ENCODE results near the gene NBPF1. TPM values are rescaled to one million over a fixed set of nuclear protein-coding genes. Genes with fewer than 3 reads are reported as not detected.

Gene NBPF1
- total and polyA plus RNA-seq, 9 of the 15 experiments (the other 6 are each of a cell fraction or from before 2014, with no cell fraction given) = 5.2 to 42.6 (median 24.1) TPM

DNA sequence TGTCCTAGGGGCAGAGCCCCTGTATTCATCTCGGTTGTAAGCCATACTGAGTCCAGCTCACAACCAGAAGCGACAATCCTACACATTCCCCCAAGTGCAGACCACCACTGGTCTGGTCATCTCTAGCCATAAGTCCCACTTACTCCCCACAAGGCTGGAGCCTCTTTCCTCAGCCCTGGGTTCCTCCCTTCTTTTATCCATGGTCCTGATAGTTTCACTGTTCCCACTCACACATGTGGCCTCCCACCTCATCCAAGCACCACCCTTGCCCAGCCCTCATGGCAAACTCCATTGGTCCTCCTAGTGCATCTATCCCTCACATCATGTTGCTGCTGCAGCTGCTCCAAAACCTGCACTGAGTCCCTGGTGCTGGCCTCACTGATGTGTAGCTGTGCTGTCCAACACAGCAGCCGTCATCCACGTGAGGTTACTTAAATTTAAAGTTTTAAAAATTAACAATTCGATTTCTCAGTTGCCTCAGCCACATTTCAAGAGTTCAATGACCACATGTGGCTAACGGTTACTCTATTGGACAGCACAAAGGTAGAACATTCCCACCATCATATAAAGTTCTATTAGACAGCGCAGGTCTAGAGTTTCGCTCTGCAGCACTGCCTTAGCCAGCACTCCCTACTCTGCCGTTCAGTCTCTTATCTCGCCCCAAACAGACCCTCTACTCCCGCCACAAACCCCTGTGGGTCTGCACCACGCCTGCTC is 30.3 kb upstream of the NBPF1 start (continued):
- TF ChIP-seq LEF1 (IDR thresholded peaks at IDR 0.05) = 0 out of 2 replicates have a peak, but pooled peaks have one; percentile 64
- peak; percentile 35 for TF ChIP-seq TAF1 (IDR thresholded peaks at IDR 0.05; ENCODE audit: control insufficient read depth, extremely low read depth, insufficient read depth, low read length, severe bottlenecking)
- TF ChIP-seq NFIC (IDR thresholded peaks at IDR 0.05) = peak; percentile 37
- TF ChIP-seq HLTF (IDR thresholded peaks at IDR 0.05) = peak; percentile 96
- TF ChIP-seq, protein P1, sequence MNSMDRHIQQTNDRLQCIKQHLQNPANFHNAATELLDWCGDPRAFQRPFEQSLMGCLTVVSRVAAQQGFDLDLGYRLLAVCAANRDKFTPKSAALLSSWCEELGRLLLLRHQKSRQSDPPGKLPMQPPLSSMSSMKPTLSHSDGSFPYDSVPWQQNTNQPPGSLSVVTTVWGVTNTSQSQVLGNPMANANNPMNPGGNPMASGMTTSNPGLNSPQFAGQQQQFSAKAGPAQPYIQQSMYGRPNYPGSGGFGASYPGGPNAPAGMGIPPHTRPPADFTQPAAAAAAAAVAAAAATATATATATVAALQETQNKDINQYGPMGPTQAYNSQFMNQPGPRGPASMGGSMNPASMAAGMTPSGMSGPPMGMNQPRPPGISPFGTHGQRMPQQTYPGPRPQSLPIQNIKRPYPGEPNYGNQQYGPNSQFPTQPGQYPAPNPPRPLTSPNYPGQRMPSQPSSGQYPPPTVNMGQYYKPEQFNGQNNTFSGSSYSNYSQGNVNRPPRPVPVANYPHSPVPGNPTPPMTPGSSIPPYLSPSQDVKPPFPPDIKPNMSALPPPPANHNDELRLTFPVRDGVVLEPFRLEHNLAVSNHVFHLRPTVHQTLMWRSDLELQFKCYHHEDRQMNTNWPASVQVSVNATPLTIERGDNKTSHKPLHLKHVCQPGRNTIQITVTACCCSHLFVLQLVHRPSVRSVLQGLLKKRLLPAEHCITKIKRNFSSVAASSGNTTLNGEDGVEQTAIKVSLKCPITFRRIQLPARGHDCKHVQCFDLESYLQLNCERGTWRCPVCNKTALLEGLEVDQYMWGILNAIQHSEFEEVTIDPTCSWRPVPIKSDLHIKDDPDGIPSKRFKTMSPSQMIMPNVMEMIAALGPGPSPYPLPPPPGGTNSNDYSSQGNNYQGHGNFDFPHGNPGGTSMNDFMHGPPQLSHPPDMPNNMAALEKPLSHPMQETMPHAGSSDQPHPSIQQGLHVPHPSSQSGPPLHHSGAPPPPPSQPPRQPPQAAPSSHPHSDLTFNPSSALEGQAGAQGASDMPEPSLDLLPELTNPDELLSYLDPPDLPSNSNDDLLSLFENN (IDR thresholded peaks at IDR 0.05; ENCODE audit: low read depth in 2 of 2, low read length in 2 of 2) = peak in 1 of 2 experiments; percentile 63; a peak in 2 of 4 replicates
- TF ChIP-seq CCAR2 (IDR thresholded peaks at IDR 0.05; ENCODE audit: low read depth, low read length) = 0 out of 2 replicates have a peak, but pooled peaks have one; percentile 42
- 0 out of 2 replicates have a peak, but pooled peaks have one; percentile 1 for TF ChIP-seq ZNF12 (CRISPR knock-in tag; IDR thresholded peaks at IDR 0.05)
- TF ChIP-seq BHLHE40 (IDR thresholded peaks at IDR 0.05; ENCODE audit: low read length) = 0 out of 2 replicates have a peak, but pooled peaks have one; percentile 3
- TF ChIP-seq, protein P2, sequence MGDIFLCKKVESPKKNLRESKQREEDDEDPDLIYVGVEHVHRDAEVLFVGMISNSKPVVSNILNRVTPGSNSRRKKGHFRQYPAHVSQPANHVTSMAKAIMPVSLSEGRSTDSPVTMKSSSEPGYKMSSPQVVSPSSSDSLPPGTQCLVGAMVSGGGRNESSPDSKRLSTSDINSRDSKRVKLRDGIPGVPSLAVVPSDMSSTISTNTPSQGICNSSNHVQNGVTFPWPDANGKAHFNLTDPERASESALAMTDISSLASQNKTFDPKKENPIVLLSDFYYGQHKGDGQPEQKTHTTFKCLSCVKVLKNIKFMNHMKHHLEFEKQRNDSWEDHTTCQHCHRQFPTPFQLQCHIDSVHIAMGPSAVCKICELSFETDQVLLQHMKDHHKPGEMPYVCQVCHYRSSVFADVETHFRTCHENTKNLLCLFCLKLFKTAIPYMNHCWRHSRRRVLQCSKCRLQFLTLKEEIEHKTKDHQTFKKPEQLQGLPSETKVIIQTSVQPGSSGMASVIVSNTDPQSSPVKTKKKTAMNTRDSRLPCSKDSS (IDR thresholded peaks at IDR 0.05; ENCODE audit: low read depth, partially characterized antibody) = peak; percentile 18
- TF ChIP-seq, protein P3, sequence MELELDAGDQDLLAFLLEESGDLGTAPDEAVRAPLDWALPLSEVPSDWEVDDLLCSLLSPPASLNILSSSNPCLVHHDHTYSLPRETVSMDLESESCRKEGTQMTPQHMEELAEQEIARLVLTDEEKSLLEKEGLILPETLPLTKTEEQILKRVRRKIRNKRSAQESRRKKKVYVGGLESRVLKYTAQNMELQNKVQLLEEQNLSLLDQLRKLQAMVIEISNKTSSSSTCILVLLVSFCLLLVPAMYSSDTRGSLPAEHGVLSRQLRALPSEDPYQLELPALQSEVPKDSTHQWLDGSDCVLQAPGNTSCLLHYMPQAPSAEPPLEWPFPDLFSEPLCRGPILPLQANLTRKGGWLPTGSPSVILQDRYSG (tag; conservative IDR thresholded peaks at IDR 0.05; ENCODE audit: low read depth) = 0 out of 2 replicates have a peak, but pooled peaks have one; percentile 24
- TF ChIP-seq FOXP1 (CRISPR knock-in tag; IDR thresholded peaks at IDR 0.05) = peak; percentile 94
- TF ChIP-seq, protein P4, sequence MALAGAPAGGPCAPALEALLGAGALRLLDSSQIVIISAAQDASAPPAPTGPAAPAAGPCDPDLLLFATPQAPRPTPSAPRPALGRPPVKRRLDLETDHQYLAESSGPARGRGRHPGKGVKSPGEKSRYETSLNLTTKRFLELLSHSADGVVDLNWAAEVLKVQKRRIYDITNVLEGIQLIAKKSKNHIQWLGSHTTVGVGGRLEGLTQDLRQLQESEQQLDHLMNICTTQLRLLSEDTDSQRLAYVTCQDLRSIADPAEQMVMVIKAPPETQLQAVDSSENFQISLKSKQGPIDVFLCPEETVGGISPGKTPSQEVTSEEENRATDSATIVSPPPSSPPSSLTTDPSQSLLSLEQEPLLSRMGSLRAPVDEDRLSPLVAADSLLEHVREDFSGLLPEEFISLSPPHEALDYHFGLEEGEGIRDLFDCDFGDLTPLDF (CRISPR knock-in tag; IDR thresholded peaks at IDR 0.05) = peak; percentile 18; the same call in 1 of the 2 replicates
- TF ChIP-seq, protein P5, sequence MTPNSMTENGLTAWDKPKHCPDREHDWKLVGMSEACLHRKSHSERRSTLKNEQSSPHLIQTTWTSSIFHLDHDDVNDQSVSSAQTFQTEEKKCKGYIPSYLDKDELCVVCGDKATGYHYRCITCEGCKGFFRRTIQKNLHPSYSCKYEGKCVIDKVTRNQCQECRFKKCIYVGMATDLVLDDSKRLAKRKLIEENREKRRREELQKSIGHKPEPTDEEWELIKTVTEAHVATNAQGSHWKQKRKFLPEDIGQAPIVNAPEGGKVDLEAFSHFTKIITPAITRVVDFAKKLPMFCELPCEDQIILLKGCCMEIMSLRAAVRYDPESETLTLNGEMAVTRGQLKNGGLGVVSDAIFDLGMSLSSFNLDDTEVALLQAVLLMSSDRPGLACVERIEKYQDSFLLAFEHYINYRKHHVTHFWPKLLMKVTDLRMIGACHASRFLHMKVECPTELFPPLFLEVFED (CRISPR knock-in tag; conservative IDR thresholded peaks at IDR 0.05) = 0 out of 2 replicates have a peak, but pooled peaks have one; percentile 29
- peak; percentile 44; the same call in 1 of the 2 replicates for TF ChIP-seq POLR2AphosphoS5 (IDR thresholded peaks at IDR 0.05; ENCODE audit: control insufficient read depth, insufficient read depth, low read depth, low read length)
- 0 out of 2 replicates have a peak, but pooled peaks have one; percentile 12 for TF ChIP-seq ZNF263 (CRISPR knock-in tag; IDR thresholded peaks at IDR 0.05; ENCODE audit: borderline replicate concordance)
- 0 out of 2 replicates have a peak, but pooled peaks have one; percentile 41 for TF ChIP-seq ZNF707 (CRISPR knock-in tag; conservative IDR thresholded peaks at IDR 0.05)
- TF ChIP-seq STAT5A (IDR thresholded peaks at IDR 0.05; ENCODE audit: borderline replicate concordance, low read length) = peak; percentile 50
- TF ChIP-seq TRIM28 (IDR thresholded peaks at IDR 0.05) = peak; percentile 21; the same call in 1 of the 2 replicates
